Endothelial cell of umbilical vein (primary cell): Measurements from ENCODE around the gene THSD1. TPM values are rescaled to one million over a fixed set of nuclear protein-coding genes. Genes with fewer than 3 reads are reported as not detected.

ENCODE experiments used
- BruUV-seq: library from RNA; stranded (reverse); fragments of 400-500 nt; replicated peaks from 2 replicates; lab custom pipeline; 2021; lab: Mats Ljungman, UMichigan
- CTCF ChIA-PET: fragments of 300-600, 350-600 bp; sonication (Branson Sonifier 250); formaldehyde crosslinking; loops from one replicate; lab custom pipeline; 2021; ENCODE audit warnings: antibody characterized with exemption, inconsistent platforms; lab: Charles Lee
- POLR2A ChIA-PET: fragments of 300-600, 350-600 bp; sonication (Branson Sonifier 250); formaldehyde crosslinking; loops from one replicate; lab custom pipeline; 2021; ENCODE audit warnings: antibody characterized with exemption, inconsistent platforms; lab: Charles Lee
- DNase-seq: peaks from one replicate; pipeline ENCODE4 v3.0.0-alpha.2; 2011; ENCODE audit warnings: low read depth, low spot score
- FAIRE-seq: peaks from 2 replicates; lab custom pipeline; 2011; peaks lifted over from hg19 to GRCh38; lab: Jason Lieb, UNC
- H2AFZ ChIP-seq: 2 replicates; pipeline ENCODE4 v1.6.0; 2012; ENCODE audit warnings: low read depth, low read length, control low read depth, inconsistent platforms
- H3K27ac ChIP-seq: 2 replicates; pipeline ENCODE4 v1.5.1; 2011; ENCODE audit warnings: low read depth, mild to moderate bottlenecking, control low read depth, low read length, moderate library complexity; ENCODE audit not compliant: insufficient read depth
- H3K27me3 ChIP-seq, 2 experiments: 2 replicates each; pipeline versions ENCODE4 v1.6.0 to v1.6.1; 2011; ENCODE audit warnings: low read length in 2 of 2, mixed read lengths in 1 of 2; ENCODE audit not compliant: control insufficient read depth in 2 of 2, insufficient read depth in 2 of 2
- H3K36me3 ChIP-seq, 2 experiments: 2 replicates in 1 of 2; 3 replicates in 1 of 2; pipeline ENCODE4 v1.5.1; 2011; ENCODE audit warnings: low read length in 2 of 2, mild to moderate bottlenecking in 1 of 2, moderate library complexity in 1 of 2; ENCODE audit not compliant: control insufficient read depth in 2 of 2, insufficient read depth in 2 of 2; ENCODE audit errors: extremely low read depth in 1 of 2
- H3K4me1 ChIP-seq: 3 replicates; pipeline ENCODE4 v1.5.1; 2011; ENCODE audit warnings: mild to moderate bottlenecking, low read length; ENCODE audit not compliant: control insufficient read depth, insufficient read depth; ENCODE audit errors: extremely low read depth
- H3K4me2 ChIP-seq: 2 replicates; pipeline ENCODE4 v1.6.1; 2011; ENCODE audit warnings: low read length, control low read depth, mixed read lengths; ENCODE audit not compliant: insufficient read depth
- H3K4me3 ChIP-seq, 3 experiments: fragments of 200-600 bp in 1 of 3; sonication (generic), shearing (Covaris generic) in 1 of 3; replicated peaks in 1 of 3; 2 replicates each; pipeline ENCODE4 v1.5.1; 2011 to 2016; ENCODE audit warnings: control low read depth in 3 of 3, low read length in 3 of 3, mild to moderate bottlenecking in 2 of 3, inconsistent platforms in 1 of 3, low read depth in 1 of 3, moderate library complexity in 1 of 3; ENCODE audit not compliant: insufficient read depth in 1 of 3
- H3K79me2 ChIP-seq: 2 replicates; pipeline ENCODE4 v1.6.0; 2012; ENCODE audit warnings: low read length, inconsistent platforms; ENCODE audit not compliant: control insufficient read depth, insufficient read depth
- H3K9ac ChIP-seq: replicated peaks from 2 replicates; pipeline ENCODE3; 2011; ENCODE audit warnings: low read length, control low read depth; ENCODE audit not compliant: insufficient read depth; ENCODE audit errors: extremely low read depth
- H3K9me1 ChIP-seq: replicated peaks from 3 replicates; pipeline ENCODE4 v1.6.0; 2011; ENCODE audit warnings: mild to moderate bottlenecking, low read length; ENCODE audit not compliant: control insufficient read depth, insufficient read depth; ENCODE audit errors: extremely low read depth
- H3K9me3 ChIP-seq: replicated peaks from 2 replicates; pipeline ENCODE4 v1.5.1; 2012; ENCODE audit warnings: low read length, inconsistent platforms; ENCODE audit not compliant: control insufficient read depth, insufficient read depth
- H4K20me1 ChIP-seq: replicated peaks from 2 replicates; pipeline ENCODE3; 2011; ENCODE audit warnings: mild to moderate bottlenecking, low read length; ENCODE audit not compliant: control insufficient read depth, insufficient read depth; ENCODE audit errors: extremely low read depth
- CTCF ChIP-seq, 2 donors: IDR thresholded peaks; 1 replicate in 1 of 2; 2 replicates in 1 of 2; pipeline ENCODE4 v1.5.1; 2011; ENCODE audit warnings: low read length in 2 of 2, mild to moderate bottlenecking in 2 of 2, moderate library complexity in 2 of 2, control low read depth in 1 of 2, inconsistent platforms in 1 of 2, low read depth in 1 of 2; ENCODE audit not compliant: insufficient read depth in 1 of 2; ENCODE audit errors: extremely low read depth in 1 of 2
- FOS ChIP-seq: IDR thresholded peaks from 2 replicates; pipeline ENCODE4 v1.6.1; 2011; ENCODE audit warnings: mild to moderate bottlenecking, low read length, moderate library complexity, borderline replicate concordance; ENCODE audit not compliant: insufficient read depth
- GATA2 ChIP-seq: IDR thresholded peaks from 2 replicates; pipeline ENCODE4 v1.7.0; 2011; ENCODE audit warnings: low read depth, mild to moderate bottlenecking, moderate library complexity, mixed read lengths, low read length; ENCODE audit not compliant: insufficient read length, insufficient read depth
- JUN ChIP-seq: IDR thresholded peaks from 2 replicates; pipeline ENCODE4 v1.6.1; 2011; ENCODE audit warnings: borderline replicate concordance, low read depth; ENCODE audit not compliant: insufficient read length, insufficient read depth
- MYC ChIP-seq: IDR thresholded peaks from one replicate; pipeline ENCODE4 v1.6.1; 2011; ENCODE audit warnings: mild to moderate bottlenecking, low read depth, low read length
- POLR2A ChIP-seq: IDR thresholded peaks from 2 replicates; pipeline ENCODE4 v1.6.1; 2012; ENCODE audit warnings: low read depth, mild to moderate bottlenecking, control low read depth, low read length
- dilution Hi-C: fragments of 300-500 bp; cut with MboI; formaldehyde crosslinking; loops from one replicate; pipeline ENCODE4 v1.15.0; 2019; ENCODE audit warnings: low sequenced_read_pairs; ENCODE audit not compliant: extremely low pct_ligation_motif_present
- intact Hi-C: fragments of 100-400 bp; cut with micrococcal nuclease; formaldehyde crosslinking; loops from one replicate; pipeline ENCODE4 v1.10.0; 2022
- polyA plus RNA-seq, 4 experiments: library from polyadenylated mRNA; depleted of rRNA in 3 of 4; stranded (reverse) in 3 of 4; unstranded in 1 of 4; fragments of >200 nt; gene quantifications; 2 replicates each; pipeline versions ENCODE4 v1.2.1 to v1.2.3, GENCODE V29; 2011 to 2012; ENCODE audit warnings: missing spikeins in 1 of 4
- total RNA-seq: library from RNA; stranded (reverse); gene quantifications from 2 replicates; pipeline ENCODE4 v1.2.3, GENCODE V29; 2021
- TF ChIP-seq, protein P1 (sequence below): IDR thresholded peaks from 2 replicates; pipeline ENCODE4 v1.6.1; 2011; ENCODE audit not compliant: insufficient read depth, insufficient read length

Gene THSD1
- total and polyA plus RNA-seq, 2 donors (not counting 3 experiments of a cell fraction or from before 2014, with no cell fraction given) = 25.4 to 27.6 TPM

DNA sequence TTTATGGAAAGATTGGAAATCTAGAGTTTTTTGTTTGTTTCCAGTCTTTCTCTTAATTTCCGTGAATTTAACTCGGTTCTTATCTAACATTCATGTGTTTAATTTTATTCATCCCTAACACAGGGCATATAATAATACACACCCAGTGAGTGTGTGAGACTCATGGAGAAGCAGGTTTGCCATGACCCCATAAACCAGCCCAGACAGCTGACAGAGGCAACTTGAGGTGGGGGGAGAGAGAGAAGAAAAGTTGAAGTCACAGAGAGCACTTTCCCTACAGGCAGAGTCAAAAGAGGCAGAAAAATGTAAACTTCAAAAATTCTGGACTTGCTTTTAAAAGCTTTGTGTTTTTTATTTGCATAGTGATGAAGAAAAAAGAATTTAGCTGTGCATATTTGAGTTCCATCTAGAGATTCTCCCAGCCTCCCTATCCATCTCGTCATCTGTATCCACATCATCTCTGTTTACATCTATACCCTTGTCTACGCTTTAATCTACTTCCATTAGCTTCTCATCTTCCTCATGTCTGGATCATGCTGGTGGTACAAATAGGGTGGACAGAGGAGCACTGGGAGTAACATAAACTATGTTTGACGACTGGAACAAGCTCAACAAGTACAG lies 60.2 kb downstream of the THSD1 start:
- Histone ChIP-seq H3K9ac (no peak overlapping the region), H3K4me3 (no peak overlapping the region), H3K4me2 (peak overlapping the region; percentile 69), H3K27me3 (no peaks in the 10 kb centered on the region), H3K4me1 (peaks cover 21% of the 10 kb centered on the region), H3K79me2 (no peaks in the 10 kb centered on the region), H3K9me3 (no peaks in the 10 kb centered on the region), H3K36me3 (no peaks in the 10 kb centered on the region), H3K9me1 (no peaks in the 10 kb centered on the region), H2AFZ (peak overlapping the region; percentile 83), H3K27ac (no peak overlapping the region), H4K20me1 (no peaks in the 10 kb centered on the region)
- dilution Hi-C loops = no loop called here
- TF ChIP-seq FOS (no peak), CTCF (IDR thresholded peaks at IDR 0.05; ENCODE audit: extremely low read depth in 1 of 2, insufficient read depth in 1 of 2, low read depth in 1 of 2, low read length in 2 of 2) (no peak), JUN (no peak), GATA2 (no peak), POLR2A (no peak), MYC (no peak)
- TF ChIP-seq, protein P1, sequence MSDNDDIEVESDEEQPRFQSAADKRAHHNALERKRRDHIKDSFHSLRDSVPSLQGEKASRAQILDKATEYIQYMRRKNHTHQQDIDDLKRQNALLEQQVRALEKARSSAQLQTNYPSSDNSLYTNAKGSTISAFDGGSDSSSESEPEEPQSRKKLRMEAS = no peak
- DNase-seq = no peak
- BruUV-seq = no TSS peak
- CTCF ChIA-PET = interaction anchor here (9.9 kb wide), 1 partner anchor 104 kb away, joined by 210 read pairs; the partner anchor contains the start of gene VPS36
- POLR2A ChIA-PET = no interaction called here
- no peak for FAIRE-seq
- intact Hi-C loops = loop anchor here (2.0 kb wide), 1 partner anchor 59 kb away; no protein-coding TSS in a partner anchor
